Tibial nerve (tissue), 4 donors: ENCODE data around the gene NPHS2.

Experiments
- EP300 ChIP-seq, 2 donors: sonication (generic); formaldehyde crosslinking; IDR thresholded peaks; one replicate each; pipeline ENCODE4 v1.6.1; 2017; ENCODE audit warnings: antibody characterized with exemption in 2 of 2, mild to moderate bottlenecking in 1 of 2
- POLR2A ChIP-seq, 2 donors: fragments of 450-650 bp; IDR thresholded peaks; one replicate each; pipeline ENCODE4 v1.6.1; 2017; ENCODE audit warnings: antibody characterized with exemption in 2 of 2, mild to moderate bottlenecking in 2 of 2, moderate library complexity in 2 of 2
- TF ChIP-seq, protein P1 (sequence below), 5 experiments: fragments of 200-600 bp in 3 of 5; fragments of 450-650 bp in 2 of 5; sonication (generic) in 3 of 5; IDR thresholded peaks; one replicate each; pipeline ENCODE4 v1.5.1; 2016 to 2019; ENCODE audit warnings: antibody characterized with exemption in 5 of 5, mild to moderate bottlenecking in 3 of 5, moderate library complexity in 2 of 5

DNA sequence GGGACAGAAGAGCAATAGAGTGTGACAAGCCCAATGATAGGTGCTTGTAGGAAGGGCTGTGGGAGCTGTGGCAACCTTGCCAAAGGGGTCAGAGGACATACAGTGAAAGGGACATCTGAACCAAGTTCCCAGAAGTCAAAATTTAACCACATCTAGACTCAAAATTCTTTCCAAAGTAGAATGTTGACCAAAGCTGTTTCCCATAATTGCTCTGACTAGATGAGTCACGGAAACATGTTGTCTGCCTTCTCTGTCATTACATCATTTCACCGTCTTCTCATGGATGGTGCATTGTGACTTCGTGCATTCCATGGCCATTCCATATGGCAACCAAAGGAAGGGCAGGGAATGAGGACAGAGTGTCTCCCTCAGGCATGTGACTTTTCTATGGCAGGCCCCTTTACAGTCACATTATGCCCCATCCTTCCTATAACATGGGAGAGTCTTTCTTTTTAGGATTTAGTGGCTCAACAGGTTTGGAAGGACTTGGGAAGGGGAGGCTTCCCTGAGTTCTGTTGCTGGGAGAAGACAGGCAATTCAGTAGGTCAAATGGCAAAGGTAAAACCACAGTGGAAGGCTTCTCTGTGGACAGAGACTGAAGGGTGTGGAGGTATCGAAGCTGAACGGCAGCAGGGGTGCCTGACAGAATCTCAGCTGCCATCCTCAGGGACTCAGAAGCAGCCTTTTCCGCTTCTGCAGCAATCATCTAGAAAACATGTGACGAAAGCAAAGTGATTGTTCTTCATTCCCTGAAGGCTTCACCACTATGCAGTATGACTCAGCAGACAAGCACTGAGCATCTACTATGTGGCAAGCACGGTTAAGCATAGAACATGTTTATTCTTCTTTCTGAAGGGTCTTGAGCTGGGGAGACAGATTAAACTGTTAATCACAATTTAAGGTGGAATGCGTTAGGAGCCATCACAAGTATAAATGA lies 24.7 kb downstream of the NPHS2 start:
- TF ChIP-seq EP300 (IDR thresholded peaks at IDR 0.05) (no peak), POLR2A (IDR thresholded peaks at IDR 0.05) (no peak)
- TF ChIP-seq, protein P1, sequence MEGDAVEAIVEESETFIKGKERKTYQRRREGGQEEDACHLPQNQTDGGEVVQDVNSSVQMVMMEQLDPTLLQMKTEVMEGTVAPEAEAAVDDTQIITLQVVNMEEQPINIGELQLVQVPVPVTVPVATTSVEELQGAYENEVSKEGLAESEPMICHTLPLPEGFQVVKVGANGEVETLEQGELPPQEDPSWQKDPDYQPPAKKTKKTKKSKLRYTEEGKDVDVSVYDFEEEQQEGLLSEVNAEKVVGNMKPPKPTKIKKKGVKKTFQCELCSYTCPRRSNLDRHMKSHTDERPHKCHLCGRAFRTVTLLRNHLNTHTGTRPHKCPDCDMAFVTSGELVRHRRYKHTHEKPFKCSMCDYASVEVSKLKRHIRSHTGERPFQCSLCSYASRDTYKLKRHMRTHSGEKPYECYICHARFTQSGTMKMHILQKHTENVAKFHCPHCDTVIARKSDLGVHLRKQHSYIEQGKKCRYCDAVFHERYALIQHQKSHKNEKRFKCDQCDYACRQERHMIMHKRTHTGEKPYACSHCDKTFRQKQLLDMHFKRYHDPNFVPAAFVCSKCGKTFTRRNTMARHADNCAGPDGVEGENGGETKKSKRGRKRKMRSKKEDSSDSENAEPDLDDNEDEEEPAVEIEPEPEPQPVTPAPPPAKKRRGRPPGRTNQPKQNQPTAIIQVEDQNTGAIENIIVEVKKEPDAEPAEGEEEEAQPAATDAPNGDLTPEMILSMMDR (IDR thresholded peaks at IDR 0.05): no peak
